22Rv1 (cell line): ENCODE results near the gene OR11H12.
"Not testable (repeated sequence)": the region's sequence is repeated elsewhere in the genome, so short reads cannot be mapped to it uniquely, and the experiment has no call there.

ENCODE experiments used
- ZFX ChIP-seq: fragments of 450-650 bp; IDR thresholded peaks from 2 replicates; pipeline ENCODE4 v1.6.1; 2017; ENCODE audit warnings: antibody characterized with exemption, borderline replicate concordance
- TF ChIP-seq, protein P1 (sequence below): fragments of 450-650 bp; IDR thresholded peaks from 2 replicates; pipeline ENCODE4 v1.5.1; 2017; ENCODE audit warnings: mild to moderate bottlenecking

- TF ChIP-seq, protein P1, sequence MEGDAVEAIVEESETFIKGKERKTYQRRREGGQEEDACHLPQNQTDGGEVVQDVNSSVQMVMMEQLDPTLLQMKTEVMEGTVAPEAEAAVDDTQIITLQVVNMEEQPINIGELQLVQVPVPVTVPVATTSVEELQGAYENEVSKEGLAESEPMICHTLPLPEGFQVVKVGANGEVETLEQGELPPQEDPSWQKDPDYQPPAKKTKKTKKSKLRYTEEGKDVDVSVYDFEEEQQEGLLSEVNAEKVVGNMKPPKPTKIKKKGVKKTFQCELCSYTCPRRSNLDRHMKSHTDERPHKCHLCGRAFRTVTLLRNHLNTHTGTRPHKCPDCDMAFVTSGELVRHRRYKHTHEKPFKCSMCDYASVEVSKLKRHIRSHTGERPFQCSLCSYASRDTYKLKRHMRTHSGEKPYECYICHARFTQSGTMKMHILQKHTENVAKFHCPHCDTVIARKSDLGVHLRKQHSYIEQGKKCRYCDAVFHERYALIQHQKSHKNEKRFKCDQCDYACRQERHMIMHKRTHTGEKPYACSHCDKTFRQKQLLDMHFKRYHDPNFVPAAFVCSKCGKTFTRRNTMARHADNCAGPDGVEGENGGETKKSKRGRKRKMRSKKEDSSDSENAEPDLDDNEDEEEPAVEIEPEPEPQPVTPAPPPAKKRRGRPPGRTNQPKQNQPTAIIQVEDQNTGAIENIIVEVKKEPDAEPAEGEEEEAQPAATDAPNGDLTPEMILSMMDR, result not testable (repeated sequence)
- not testable (repeated sequence) for TF ChIP-seq ZFX
Measured at GRCh38 chr14:18600817-18601216, at the start of gene OR11H12.
